Prostate gland (tissue), 2 donors: ENCODE data around the gene ZFP1. TPM values are rescaled to one million over a fixed set of nuclear protein-coding genes. Genes with fewer than 3 reads are reported as not detected.

Source experiments
- DNase-seq: peaks from one replicate; pipeline ENCODE4 v3.0.0-alpha.2; 2019; ENCODE audit warnings: low spot score
- H3K27ac ChIP-seq, 2 donors: fragments of 200-600 bp; sonication (generic); 2 replicates each; pipeline ENCODE4 v1.5.1; 2017 to 2019
- H3K27me3 ChIP-seq: fragments of 200-600 bp; sonication (generic); replicated peaks from 2 replicates; pipeline ENCODE4 v1.5.1; 2019; ENCODE audit not compliant: insufficient read depth
- H3K36me3 ChIP-seq, 2 donors: fragments of 200-600 bp; sonication (generic); 1 replicate in 1 of 2; 2 replicates in 1 of 2; pipeline versions ENCODE4 v1.5.1 to v1.8.1; 2017 to 2019
- H3K4me1 ChIP-seq: fragments of 200-600 bp; sonication (generic); replicated peaks from 2 replicates; pipeline ENCODE4 v1.5.1; 2019
- H3K4me3 ChIP-seq, 2 donors: fragments of 200-600 bp; sonication (generic); 2 replicates each; pipeline ENCODE4 v1.5.1; 2017 to 2019
- H3K9me3 ChIP-seq: fragments of 200-600 bp; sonication (generic); 2 replicates; pipeline ENCODE4 v1.5.1; 2017
- POLR2A ChIP-seq: fragments of 450-650 bp; IDR thresholded peaks from one replicate; pipeline ENCODE4 v1.6.1; 2016; ENCODE audit warnings: antibody characterized with exemption, mild to moderate bottlenecking
- POLR2AphosphoS5 ChIP-seq: sonication (generic); formaldehyde crosslinking; IDR thresholded peaks from one replicate; pipeline ENCODE4 v1.6.1; 2017; ENCODE audit warnings: antibody characterized with exemption
- WGBS: methylation state at CpG from one replicate; pipeline ENCODE4 v1.1.5; 2018; 5-methylcytosine and 5-hydroxymethylcytosine counted together
- intact Hi-C: fragments of 100-400 bp; cut with DNase I; formaldehyde crosslinking; loops from one replicate; pipeline ENCODE4 v1.14.2; 2022
- total RNA-seq, 2 donors: library from RNA; depleted of rRNA; stranded (reverse); fragments of >200 nt; gene quantifications; one replicate each; pipeline ENCODE4 v1.1.0, GENCODE V29; 2016
- TF ChIP-seq, protein P1 (sequence below), 4 experiments: fragments of 200-600 bp in 2 of 4; fragments of 450-650 bp in 2 of 4; sonication (generic) in 2 of 4; IDR thresholded peaks; 1 replicate in 3 of 4; 2 replicates in 1 of 4; pipeline ENCODE4 v1.5.1; 2016 to 2019; ENCODE audit warnings: antibody characterized with exemption in 4 of 4, mild to moderate bottlenecking in 2 of 4, moderate library complexity in 2 of 4

ZFP1 gene
- total RNA-seq, 2 donors from 2014 or later, result 9.8 to 10.3 TPM

DNA sequence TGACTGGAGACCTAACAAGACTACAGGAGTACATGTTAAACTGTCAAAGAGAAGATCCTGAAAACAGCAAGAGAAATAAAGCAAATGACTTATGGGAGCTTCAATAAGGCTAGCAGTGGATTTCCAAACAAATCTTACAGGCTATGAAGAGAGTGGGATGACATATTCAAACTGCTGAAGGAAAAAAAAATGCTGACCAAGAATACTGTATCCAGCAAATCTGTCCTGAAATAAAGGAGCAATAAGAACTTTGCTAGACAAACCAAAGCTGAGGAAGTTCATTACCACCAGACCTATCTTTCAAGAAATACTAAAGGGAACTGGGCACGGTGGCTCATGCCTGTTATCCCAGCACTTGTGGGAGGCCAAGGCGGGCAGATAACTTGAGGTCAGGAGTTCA is 28.6 kb downstream of the ZFP1 start:
- intact Hi-C loops, result no loop called here
- no peak overlapping the region for H3K27ac ChIP-seq
- no peaks in the 10 kb centered on the region for H3K36me3 ChIP-seq
- no peaks in the 10 kb centered on the region for H3K9me3 ChIP-seq
- no peaks in the 10 kb centered on the region for H3K4me1 ChIP-seq
- DNase-seq, result no peak
- WGBS, result 100% methylated on average over 2 of the region's 2 CpGs
- TF ChIP-seq, protein P1, sequence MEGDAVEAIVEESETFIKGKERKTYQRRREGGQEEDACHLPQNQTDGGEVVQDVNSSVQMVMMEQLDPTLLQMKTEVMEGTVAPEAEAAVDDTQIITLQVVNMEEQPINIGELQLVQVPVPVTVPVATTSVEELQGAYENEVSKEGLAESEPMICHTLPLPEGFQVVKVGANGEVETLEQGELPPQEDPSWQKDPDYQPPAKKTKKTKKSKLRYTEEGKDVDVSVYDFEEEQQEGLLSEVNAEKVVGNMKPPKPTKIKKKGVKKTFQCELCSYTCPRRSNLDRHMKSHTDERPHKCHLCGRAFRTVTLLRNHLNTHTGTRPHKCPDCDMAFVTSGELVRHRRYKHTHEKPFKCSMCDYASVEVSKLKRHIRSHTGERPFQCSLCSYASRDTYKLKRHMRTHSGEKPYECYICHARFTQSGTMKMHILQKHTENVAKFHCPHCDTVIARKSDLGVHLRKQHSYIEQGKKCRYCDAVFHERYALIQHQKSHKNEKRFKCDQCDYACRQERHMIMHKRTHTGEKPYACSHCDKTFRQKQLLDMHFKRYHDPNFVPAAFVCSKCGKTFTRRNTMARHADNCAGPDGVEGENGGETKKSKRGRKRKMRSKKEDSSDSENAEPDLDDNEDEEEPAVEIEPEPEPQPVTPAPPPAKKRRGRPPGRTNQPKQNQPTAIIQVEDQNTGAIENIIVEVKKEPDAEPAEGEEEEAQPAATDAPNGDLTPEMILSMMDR (IDR thresholded peaks at IDR 0.05), result no peak
- TF ChIP-seq POLR2AphosphoS5 (no peak), POLR2A (no peak)
- no peaks in the 10 kb centered on the region for H3K27me3 ChIP-seq
- H3K4me3 ChIP-seq, result no peak overlapping the region

DNA sequence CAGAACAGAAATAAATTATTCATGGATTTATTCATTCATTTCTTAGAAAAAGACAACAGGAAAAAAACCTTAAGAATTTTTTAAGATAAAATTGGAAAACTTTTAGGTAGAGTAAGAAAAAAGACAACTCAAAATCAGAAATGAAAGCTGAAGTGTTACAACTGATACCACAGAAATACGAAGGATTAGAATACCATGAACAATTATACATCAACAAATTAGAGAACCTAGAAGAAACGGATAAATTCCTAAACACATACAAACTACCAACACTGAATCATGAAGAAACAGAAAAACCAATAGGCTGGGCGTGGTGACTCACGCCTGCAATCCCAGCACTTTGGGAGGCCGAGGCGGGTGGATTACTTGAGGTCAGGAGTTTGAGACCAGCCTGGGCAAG is 30.9 kb downstream of the ZFP1 start:
- TF ChIP-seq POLR2AphosphoS5 (no peak), POLR2A (no peak)
- TF ChIP-seq, protein P1 (IDR thresholded peaks at IDR 0.05), result no peak
- WGBS, result 87% methylated on average over 6 of the region's 6 CpGs
- no peaks in the 10 kb centered on the region for H3K9me3 ChIP-seq
- H3K36me3 ChIP-seq, result no peaks in the 10 kb centered on the region
- no peaks in the 10 kb centered on the region for H3K4me1 ChIP-seq
- no peak overlapping the region for H3K27ac ChIP-seq
- intact Hi-C loops, result no loop called here
- DNase-seq, result no peak
- no peak overlapping the region for H3K4me3 ChIP-seq
- no peaks in the 10 kb centered on the region for H3K27me3 ChIP-seq

DNA sequence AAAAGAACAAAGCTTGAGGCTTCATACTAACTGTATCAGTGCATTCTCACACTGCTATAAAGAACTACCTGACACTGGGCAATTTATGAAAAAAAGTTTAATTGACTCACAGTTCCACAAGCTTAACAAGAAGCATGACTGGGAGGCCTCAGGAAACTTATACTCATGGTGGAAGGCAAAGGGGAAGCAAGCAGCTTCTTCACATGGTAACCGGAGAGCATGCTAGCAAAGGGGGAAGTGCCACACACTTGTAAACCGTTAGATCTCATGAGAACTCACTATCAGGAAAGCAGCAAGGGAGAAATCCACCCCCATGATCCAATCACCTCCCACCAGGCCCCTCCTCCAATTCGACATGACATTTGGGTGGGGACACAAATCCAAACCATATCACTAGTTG is 33.3 kb downstream of the ZFP1 start:
- no peaks in the 10 kb centered on the region for H3K27me3 ChIP-seq
- H3K4me3 ChIP-seq, result no peak overlapping the region
- H3K36me3 ChIP-seq, result no peaks in the 10 kb centered on the region
- no peak overlapping the region for H3K27ac ChIP-seq
- no peaks in the 10 kb centered on the region for H3K9me3 ChIP-seq
- H3K4me1 ChIP-seq, result no peaks in the 10 kb centered on the region
- WGBS, result 29% methylated on average over 3 of the region's 3 CpGs
- no peak for DNase-seq
- TF ChIP-seq POLR2AphosphoS5 (no peak), POLR2A (no peak)
- TF ChIP-seq, protein P1 (IDR thresholded peaks at IDR 0.05), result no peak
- intact Hi-C loops, result no loop called here

DNA sequence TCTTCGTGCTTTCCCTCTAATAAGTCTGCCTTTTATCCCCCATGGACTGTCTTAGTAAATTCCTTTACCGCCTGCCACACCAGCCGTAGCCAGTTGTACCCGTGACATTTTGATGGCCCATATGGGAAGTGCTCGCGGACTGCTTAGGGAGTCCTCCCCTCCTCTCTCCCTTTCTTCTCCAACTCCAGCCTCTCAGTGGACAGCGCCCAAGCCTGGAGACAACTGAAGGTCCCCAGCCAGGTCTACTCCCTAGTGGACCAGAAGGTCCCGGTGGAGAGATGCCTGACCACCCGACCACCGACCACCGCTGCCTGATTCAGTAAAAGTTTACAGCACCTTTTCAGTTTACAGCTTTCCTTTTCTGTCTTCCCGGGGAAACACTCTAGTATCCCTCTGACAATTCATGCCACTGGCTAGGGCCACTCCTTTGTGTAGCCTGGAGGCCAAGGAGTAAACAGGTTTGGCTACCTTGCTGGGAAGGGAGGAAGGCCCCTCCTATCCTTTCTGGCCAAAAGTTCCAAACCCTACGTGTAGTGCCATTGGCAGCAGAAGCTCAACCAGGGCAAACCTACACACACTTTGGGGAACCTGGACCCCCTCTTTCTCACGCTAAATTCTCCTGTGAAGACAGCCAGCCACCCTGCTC is 40.6 kb downstream of the ZFP1 start:
- H3K4me1 ChIP-seq, result no peaks in the 10 kb centered on the region
- WGBS, result 63% methylated on average over 14 of the region's 14 CpGs
- DNase-seq, result no peak
- no peaks in the 10 kb centered on the region for H3K36me3 ChIP-seq
- H3K27ac ChIP-seq, result no peak overlapping the region
- TF ChIP-seq POLR2AphosphoS5, result no peak
- TF ChIP-seq, protein P1 (IDR thresholded peaks at IDR 0.05), result no peak
- no peak for TF ChIP-seq POLR2A
- H3K4me3 ChIP-seq, result no peak overlapping the region
- no peaks in the 10 kb centered on the region for H3K27me3 ChIP-seq
- intact Hi-C loops, result no loop called here
- no peaks in the 10 kb centered on the region for H3K9me3 ChIP-seq

DNA sequence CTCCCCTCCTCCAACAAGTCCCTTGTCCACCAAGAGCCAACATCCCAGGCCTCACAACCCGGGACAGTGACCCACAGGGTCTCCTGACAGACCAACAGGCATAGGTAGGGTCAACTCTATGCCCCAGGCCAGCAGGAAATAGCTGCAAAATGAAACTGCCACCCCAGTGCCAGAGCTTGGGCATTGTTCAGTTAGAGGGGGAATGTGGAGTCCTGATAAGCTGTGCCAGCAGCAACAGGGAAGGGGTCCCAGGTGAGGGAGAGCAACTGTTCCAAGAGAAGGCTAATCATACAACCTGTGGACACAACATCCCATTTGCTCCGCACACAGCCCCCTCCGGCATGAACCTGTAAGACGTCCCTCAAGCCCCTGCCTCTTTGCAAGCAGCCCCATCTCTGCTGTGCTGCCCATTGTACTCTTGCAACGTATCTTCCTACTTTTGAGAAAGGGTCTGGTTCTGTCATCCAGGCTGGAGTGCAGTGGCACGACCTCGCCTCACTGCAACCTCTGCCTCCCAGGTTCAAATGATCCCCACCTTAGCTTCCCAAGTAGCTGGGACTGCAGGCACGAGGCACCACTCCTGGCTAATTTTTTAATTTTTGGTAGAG is 41.4 kb downstream of the ZFP1 start:
- no peak overlapping the region for H3K4me3 ChIP-seq
- 82% methylated on average over 8 of the region's 8 CpGs for WGBS
- intact Hi-C loops, result loop anchor here (10.0 kb wide), 1 partner anchor 575 kb away; no protein-coding TSS in a partner anchor
- H3K27ac ChIP-seq, result no peak overlapping the region
- DNase-seq, result no peak
- no peaks in the 10 kb centered on the region for H3K4me1 ChIP-seq
- H3K9me3 ChIP-seq, result no peaks in the 10 kb centered on the region
- H3K36me3 ChIP-seq, result no peaks in the 10 kb centered on the region
- no peaks in the 10 kb centered on the region for H3K27me3 ChIP-seq
- TF ChIP-seq POLR2AphosphoS5, result no peak
- no peak for TF ChIP-seq POLR2A
- TF ChIP-seq, protein P1 (IDR thresholded peaks at IDR 0.05), result no peak
